Lung (tissue), 12 donors: ENCODE measurements around the gene MED13L. TPM values are rescaled to one million over a fixed set of nuclear protein-coding genes. Genes with fewer than 3 reads are reported as not detected.
"Not testable (repeated sequence)": the region's sequence is repeated elsewhere in the genome, so short reads cannot be mapped to it uniquely, and the experiment has no call there.

Source experiments
- ATAC-seq: fragments of 200-7000 bp; cut with Tn5 transposase; one replicate; pipeline ENCODE4 v1.9.1; 2020; ENCODE audit warnings: moderate number of reproducible peaks; ENCODE audit not compliant: insufficient read depth, low FRiP score
- DNase-seq, 3 donors: peaks; one replicate each; pipeline ENCODE4 v3.0.0-alpha.2; 2013 to 2017
- H3K27ac ChIP-seq, 2 donors: one replicate each; pipeline ENCODE4 v1.5.1; 2013; ENCODE audit warnings: mild to moderate bottlenecking in 2 of 2, moderate library complexity in 2 of 2, control low read depth in 1 of 2, inconsistent platforms in 1 of 2, low read depth in 1 of 2, low read length in 1 of 2
- H3K27me3 ChIP-seq, 3 donors: one replicate each; pipeline ENCODE4 v1.5.1; 2013; ENCODE audit warnings: low read length in 2 of 3; ENCODE audit not compliant: control insufficient read depth in 3 of 3, insufficient read depth in 3 of 3
- H3K36me3 ChIP-seq, 4 donors: one replicate each; pipeline ENCODE4 v1.5.1; 2013; ENCODE audit warnings: low read length in 4 of 4, mild to moderate bottlenecking in 1 of 4, moderate library complexity in 1 of 4; ENCODE audit not compliant: control insufficient read depth in 4 of 4, insufficient read depth in 4 of 4
- H3K4me1 ChIP-seq, 5 donors: one replicate each; pipeline ENCODE4 v1.5.1; 2013; ENCODE audit warnings: low read length in 5 of 5, mild to moderate bottlenecking in 2 of 5, moderate library complexity in 1 of 5; ENCODE audit not compliant: control insufficient read depth in 5 of 5, insufficient read depth in 5 of 5
- H3K4me3 ChIP-seq: one replicate; pipeline ENCODE4 v1.5.1; 2013; ENCODE audit warnings: mild to moderate bottlenecking, control low read depth, moderate library complexity
- H3K9ac ChIP-seq, 2 donors: one replicate each; pipeline ENCODE4 v1.5.1; 2013; ENCODE audit warnings: low read length in 2 of 2, control low read depth in 1 of 2; ENCODE audit not compliant: insufficient read depth in 1 of 2
- H3K9me3 ChIP-seq, 4 donors: one replicate each; pipeline ENCODE4 v1.5.1; 2013; ENCODE audit warnings: low read length in 3 of 4, mild to moderate bottlenecking in 1 of 4, moderate library complexity in 1 of 4; ENCODE audit not compliant: control insufficient read depth in 4 of 4, insufficient read depth in 3 of 4
- WGBS, 2 donors: extraction: QIAGEN DNeasy Blood & Tissue Kit; methylation state at CpG; one replicate each; pipeline ENCODE4 v1.1.7; 2013; 5-methylcytosine and 5-hydroxymethylcytosine counted together
- polyA plus RNA-seq, 2 donors: library from polyadenylated mRNA; stranded (reverse); fragments of 200-250 nt; gene quantifications; one replicate each; pipeline ENCODE4 v1.2.1, GENCODE V29; 2013
- total RNA-seq, 2 donors: library from RNA; depleted of rRNA in 1 of 2; stranded (reverse); fragments of >200 nt in 1 of 2; gene quantifications; one replicate each; pipeline ENCODE4 v1.2.1, GENCODE V29; 2014 to 2021
- TF ChIP-seq, protein P1 (sequence below): IDR thresholded peaks from 2 replicates; pipeline ENCODE4 v1.5.1; 2012; ENCODE audit warnings: mild to moderate bottlenecking; ENCODE audit errors: control extremely low read depth, extremely low read depth
- donor health status: control.
- donor health status: control.
- donor health status: Bipolar disorder and iron deficiency.
- donor health status: healthy.
- donor health status: DM: yes; HTN: yes; CAD: no.

Gene MED13L
- total and polyA plus RNA-seq, 4 donors: 18.2 to 329 (median 71.4) TPM

DNA sequence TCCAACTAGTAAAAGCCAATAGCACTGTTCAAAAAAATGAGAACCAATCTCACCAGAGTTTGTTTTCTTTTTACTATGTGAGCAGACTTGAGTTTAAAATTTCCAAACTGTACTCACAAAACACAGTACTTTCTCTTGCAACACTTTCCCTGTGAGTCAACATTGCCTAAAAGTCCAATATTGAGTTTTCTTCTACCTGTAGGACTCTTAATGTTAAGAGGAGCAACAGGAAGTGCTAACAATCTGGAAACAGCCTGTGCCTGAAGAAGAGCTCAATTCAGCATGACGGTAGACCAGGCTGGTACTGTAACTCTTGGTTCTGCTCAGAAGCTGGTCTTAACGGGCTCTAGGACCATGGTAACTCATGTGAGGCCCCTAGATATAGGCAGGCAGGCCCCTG, 144.3 kb downstream of the MED13L start:
- Histone ChIP-seq H3K9me3 (no peaks in the 10 kb centered on the region), H3K27me3 (no peaks in the 10 kb centered on the region), H3K4me1 (peaks cover 4 to 22% (median 20%) of the 10 kb centered on the region in 5 donors), H3K36me3 (no peaks in the 10 kb centered on the region), H3K4me3 (no peak overlapping the region), H3K27ac (no peak overlapping the region), H3K9ac (no peak overlapping the region)
- TF ChIP-seq, protein P1, sequence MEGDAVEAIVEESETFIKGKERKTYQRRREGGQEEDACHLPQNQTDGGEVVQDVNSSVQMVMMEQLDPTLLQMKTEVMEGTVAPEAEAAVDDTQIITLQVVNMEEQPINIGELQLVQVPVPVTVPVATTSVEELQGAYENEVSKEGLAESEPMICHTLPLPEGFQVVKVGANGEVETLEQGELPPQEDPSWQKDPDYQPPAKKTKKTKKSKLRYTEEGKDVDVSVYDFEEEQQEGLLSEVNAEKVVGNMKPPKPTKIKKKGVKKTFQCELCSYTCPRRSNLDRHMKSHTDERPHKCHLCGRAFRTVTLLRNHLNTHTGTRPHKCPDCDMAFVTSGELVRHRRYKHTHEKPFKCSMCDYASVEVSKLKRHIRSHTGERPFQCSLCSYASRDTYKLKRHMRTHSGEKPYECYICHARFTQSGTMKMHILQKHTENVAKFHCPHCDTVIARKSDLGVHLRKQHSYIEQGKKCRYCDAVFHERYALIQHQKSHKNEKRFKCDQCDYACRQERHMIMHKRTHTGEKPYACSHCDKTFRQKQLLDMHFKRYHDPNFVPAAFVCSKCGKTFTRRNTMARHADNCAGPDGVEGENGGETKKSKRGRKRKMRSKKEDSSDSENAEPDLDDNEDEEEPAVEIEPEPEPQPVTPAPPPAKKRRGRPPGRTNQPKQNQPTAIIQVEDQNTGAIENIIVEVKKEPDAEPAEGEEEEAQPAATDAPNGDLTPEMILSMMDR: no peak
- peak in 1 of 3 donors; percentile 57 for DNase-seq
- WGBS, 2 donors: 40 to 51% methylated on average over 2 of the region's 2 CpGs
- ATAC-seq: peak; percentile 56

DNA sequence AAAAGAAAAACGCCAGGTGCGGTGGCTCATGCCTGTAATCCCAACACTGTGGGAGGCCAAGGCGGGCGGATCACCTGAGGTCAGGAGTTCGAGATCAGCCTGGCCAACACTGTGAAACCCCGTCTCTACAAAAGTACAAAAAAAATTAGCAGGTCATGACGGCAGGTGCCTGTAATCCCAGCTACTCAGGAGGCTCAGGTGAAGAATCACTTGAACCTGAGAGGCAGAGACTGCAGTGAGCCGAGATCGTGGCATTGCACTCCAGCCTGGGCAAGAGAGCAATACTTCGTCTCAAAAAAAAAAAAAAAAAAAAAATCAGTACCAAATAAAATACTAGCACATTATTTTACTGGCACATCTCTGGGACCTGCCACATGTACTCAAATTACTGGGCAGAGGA, 145.5 kb downstream of the MED13L start:
- Histone ChIP-seq H3K27ac (peak overlapping the region in 1 of 2 donors; percentile 53), H3K4me1 (peaks cover 3 to 30% (median 18%) of the 10 kb centered on the region in 5 donors)
- not testable (repeated sequence) for H3K9ac ChIP-seq, ATAC-seq, H3K27me3 ChIP-seq, H3K9me3 ChIP-seq, H3K4me3 ChIP-seq, H3K36me3 ChIP-seq, DNase-seq
- 72 to 94% methylated on average over 10 of the region's 10 CpGs for WGBS, 2 donors

- no peak overlapping the region for H3K4me3 ChIP-seq
- WGBS, 2 donors: 63 to 79% methylated on average over 3 of the region's 3 CpGs
- no peak overlapping the region for H3K9ac ChIP-seq
- H3K27me3 ChIP-seq: no peaks in the 10 kb centered on the region
- TF ChIP-seq, protein P1: no peak
- ATAC-seq (no peak), DNase-seq (no peak)
- H3K27ac ChIP-seq: no peak overlapping the region
- no peaks in the 10 kb centered on the region for H3K36me3 ChIP-seq
- H3K4me1 ChIP-seq: peaks cover 3 to 36% (median 17%) of the 10 kb centered on the region in 5 donors
- no peaks in the 10 kb centered on the region for H3K9me3 ChIP-seq
Observed at GRCh38 chr12:116131176-116131575, 146.3 kb downstream of the MED13L start.

- Histone ChIP-seq H3K27ac (no peak overlapping the region), H3K9ac (no peak overlapping the region), H3K4me3 (no peak overlapping the region), H3K36me3 (no peaks in the 10 kb centered on the region), H3K4me1 (peaks cover 3 to 43% (median 21%) of the 10 kb centered on the region in 5 donors), H3K9me3 (no peaks in the 10 kb centered on the region), H3K27me3 (no peaks in the 10 kb centered on the region)
- peak in 1 of 3 donors; percentile 57 for DNase-seq
- WGBS, 2 donors: 50 to 62% methylated on average over 1 of the region's 1 CpG
- TF ChIP-seq, protein P1: no peak
- ATAC-seq: no peak
Observed at GRCh38 chr12:116130431-116130830, 147.1 kb downstream of the MED13L start.
